Liver (tissue), 3 donors: Measurements from ENCODE around the gene OBP2B.

ENCODE experiments used
- CTCF ChIP-seq: fragments of 150-350 bp; IDR thresholded peaks from 2 replicates; pipeline ENCODE4 v1.5.1; 2017; ENCODE audit warnings: improper control_type of control experiment, low read depth, low read length; ENCODE audit not compliant: missing input control
- GABPA ChIP-seq, 2 donors: IDR thresholded peaks in 1 of 2; conservative IDR thresholded peaks in 1 of 2; 2 replicates each; pipeline ENCODE4 v1.6.1; 2016; ENCODE audit warnings: antibody characterized with exemption in 2 of 2, mild to moderate bottlenecking in 1 of 2, moderate library complexity in 1 of 2
- JUND ChIP-seq, 2 donors: IDR thresholded peaks; 2 replicates each; pipeline ENCODE4 v1.6.1; 2016; ENCODE audit warnings: antibody characterized with exemption in 2 of 2
- RAD21 ChIP-seq, 2 donors: IDR thresholded peaks; 2 replicates each; pipeline ENCODE4 v1.6.1; 2016; ENCODE audit warnings: antibody characterized with exemption in 2 of 2, mild to moderate bottlenecking in 2 of 2
- REST ChIP-seq: IDR thresholded peaks from 2 replicates; pipeline ENCODE4 v1.6.1; 2016; ENCODE audit warnings: antibody characterized with exemption, mild to moderate bottlenecking
- YY1 ChIP-seq: IDR thresholded peaks from 2 replicates; pipeline ENCODE4 v1.6.1; 2016; ENCODE audit warnings: antibody characterized with exemption, mild to moderate bottlenecking
- TF ChIP-seq, protein P1 (sequence below): IDR thresholded peaks from 2 replicates; pipeline ENCODE4 v1.6.1; 2016; ENCODE audit warnings: antibody characterized with exemption
- donor health status: healthy.
- donor health status: healthy.

DNA sequence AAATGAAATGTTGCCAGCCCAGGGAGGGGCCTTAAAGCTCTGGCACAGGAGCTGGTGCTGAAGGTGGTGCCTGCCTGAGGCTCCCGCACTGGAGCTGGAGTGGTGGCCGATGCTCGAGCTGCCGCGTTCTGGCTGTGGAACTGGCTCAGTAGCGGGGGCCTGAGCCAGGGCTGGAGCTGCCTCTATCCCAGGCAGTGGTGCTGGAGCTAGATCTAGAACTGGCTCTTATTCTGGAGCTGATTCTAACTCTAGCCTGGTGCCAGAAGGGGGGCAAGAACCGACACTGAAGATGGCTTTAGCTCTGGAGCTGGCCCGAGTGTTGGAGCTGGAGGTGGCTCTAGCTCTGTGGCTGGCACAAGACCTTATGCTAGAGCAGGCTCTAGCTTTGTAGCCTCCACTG lies 19.2 kb downstream of the OBP2B start:
- TF ChIP-seq REST (no peak), CTCF (no peak), YY1 (no peak), GABPA (IDR thresholded peaks at IDR 0.05 in 1 of 2, conservative IDR thresholded peaks at IDR 0.05 in 1 of 2) (no peak), JUND (IDR thresholded peaks at IDR 0.05) (no peak), RAD21 (IDR thresholded peaks at IDR 0.05) (no peak)
- TF ChIP-seq, protein P1, sequence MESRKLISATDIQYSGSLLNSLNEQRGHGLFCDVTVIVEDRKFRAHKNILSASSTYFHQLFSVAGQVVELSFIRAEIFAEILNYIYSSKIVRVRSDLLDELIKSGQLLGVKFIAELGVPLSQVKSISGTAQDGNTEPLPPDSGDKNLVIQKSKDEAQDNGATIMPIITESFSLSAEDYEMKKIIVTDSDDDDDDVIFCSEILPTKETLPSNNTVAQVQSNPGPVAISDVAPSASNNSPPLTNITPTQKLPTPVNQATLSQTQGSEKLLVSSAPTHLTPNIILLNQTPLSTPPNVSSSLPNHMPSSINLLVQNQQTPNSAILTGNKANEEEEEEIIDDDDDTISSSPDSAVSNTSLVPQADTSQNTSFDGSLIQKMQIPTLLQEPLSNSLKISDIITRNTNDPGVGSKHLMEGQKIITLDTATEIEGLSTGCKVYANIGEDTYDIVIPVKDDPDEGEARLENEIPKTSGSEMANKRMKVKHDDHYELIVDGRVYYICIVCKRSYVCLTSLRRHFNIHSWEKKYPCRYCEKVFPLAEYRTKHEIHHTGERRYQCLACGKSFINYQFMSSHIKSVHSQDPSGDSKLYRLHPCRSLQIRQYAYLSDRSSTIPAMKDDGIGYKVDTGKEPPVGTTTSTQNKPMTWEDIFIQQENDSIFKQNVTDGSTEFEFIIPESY, result no peak
